NCI-H1417 treated with DMSO at 0.1 percent for 48 hours (cell line): Measurements from ENCODE around the gene SERINC5.
A peak's percentile ranks its signal among the peaks of the same experiment; 100 is the strongest.
"Not testable (repeated sequence)": the region's sequence is repeated elsewhere in the genome, so short reads cannot be mapped to it uniquely, and the experiment has no call there.

Experiments
- DNase-seq: peaks from one replicate; lab custom pipeline; 2025; lab: John Stamatoyannopoulos, UW

SERINC5 gene

GRCh38 chr5:80227979-80228596 lies 27.8 kb downstream of the SERINC5 start:
- DNase-seq = no peak

- DNase-seq = no peak
Measured at GRCh38 chr5:80225934-80226326, 29.9 kb downstream of the SERINC5 start.

GRCh38 chr5:80225189-80225933 lies 30.5 kb downstream of the SERINC5 start:
- DNase-seq = no peak

- DNase-seq = no peak
Measured at GRCh38 chr5:80223561-80223960, 32.3 kb downstream of the SERINC5 start.

- DNase-seq = peak; percentile 9
Measured at GRCh38 chr5:80220245-80220897, 35.5 kb downstream of the SERINC5 start.

GRCh38 chr5:80219391-80219790 lies 36.5 kb downstream of the SERINC5 start:
- no peak for DNase-seq

GRCh38 chr5:80217667-80218066 lies 38.2 kb downstream of the SERINC5 start:
- no peak for DNase-seq

GRCh38 chr5:80216753-80217596 lies 38.9 kb downstream of the SERINC5 start:
- no peak for DNase-seq

GRCh38 chr5:80216096-80216495 lies 39.8 kb downstream of the SERINC5 start:
- DNase-seq = no peak

- no peak for DNase-seq
Measured at GRCh38 chr5:80215523-80215922, 40.3 kb downstream of the SERINC5 start.

- DNase-seq = no peak
Measured at GRCh38 chr5:80213466-80213865, 42.4 kb downstream of the SERINC5 start.

- no peak for DNase-seq
Measured at GRCh38 chr5:80212171-80212667, 43.6 kb downstream of the SERINC5 start.

GRCh38 chr5:80211327-80211726 lies 44.5 kb downstream of the SERINC5 start:
- no peak for DNase-seq

GRCh38 chr5:80210014-80210413 lies 45.8 kb downstream of the SERINC5 start:
- DNase-seq = no peak

GRCh38 chr5:80208381-80208780 lies 47.5 kb downstream of the SERINC5 start:
- no peak for DNase-seq

- DNase-seq = no peak
Measured at GRCh38 chr5:80207832-80208231, 48.0 kb downstream of the SERINC5 start.

GRCh38 chr5:80206282-80206681 lies 49.6 kb downstream of the SERINC5 start:
- DNase-seq = no peak

GRCh38 chr5:80205846-80206245 lies 50.0 kb downstream of the SERINC5 start:
- no peak for DNase-seq

GRCh38 chr5:80204808-80205614 lies 50.8 kb downstream of the SERINC5 start:
- DNase-seq = no peak

- not testable (repeated sequence) for DNase-seq
Measured at GRCh38 chr5:80201763-80202162, 54.1 kb downstream of the SERINC5 start.

GRCh38 chr5:80198920-80199319 lies 56.9 kb downstream of the SERINC5 start:
- no peak for DNase-seq
